Astrocyte of the spinal cord (primary cell): ENCODE data around the gene HSPG2.
"Not testable (repeated sequence)": the region's sequence is repeated elsewhere in the genome, so short reads cannot be mapped to it uniquely, and the experiment has no call there.

Source experiments
- DNase-seq: peaks from one replicate; pipeline ENCODE4 v3.0.0; 2011; ENCODE audit warnings: low read depth, low spot score
- H3K4me3 ChIP-seq: 2 replicates; pipeline ENCODE4 v1.5.1; 2011; ENCODE audit warnings: low read depth, mild to moderate bottlenecking, low read length, moderate library complexity
- in situ Hi-C: cut with HindIII; loops from 2 replicates; pipeline ENCODE4 v1.10.0; 2017; ENCODE audit warnings: low sequenced_read_pairs
- TF ChIP-seq, protein P1 (sequence below): IDR thresholded peaks from 2 replicates; pipeline ENCODE4 v1.5.1; 2012; ENCODE audit warnings: low read depth, mild to moderate bottlenecking, low read length, inconsistent platforms

HSPG2 gene

GRCh38 chr1:21944733-21945073 is 7.6 kb upstream of the HSPG2 start:
- in situ Hi-C loops = no loop called here

GRCh38 chr1:21942959-21943640 is 6.0 kb upstream of the HSPG2 start:
- peak; percentile 77 for DNase-seq
- H3K4me3 ChIP-seq, in situ Hi-C loops: not testable (repeated sequence)

More at GRCh38 chr1:21944733-21945073, 7.6 kb upstream of the HSPG2 start:
- H3K4me3 ChIP-seq = no peak overlapping the region
- TF ChIP-seq, protein P1, sequence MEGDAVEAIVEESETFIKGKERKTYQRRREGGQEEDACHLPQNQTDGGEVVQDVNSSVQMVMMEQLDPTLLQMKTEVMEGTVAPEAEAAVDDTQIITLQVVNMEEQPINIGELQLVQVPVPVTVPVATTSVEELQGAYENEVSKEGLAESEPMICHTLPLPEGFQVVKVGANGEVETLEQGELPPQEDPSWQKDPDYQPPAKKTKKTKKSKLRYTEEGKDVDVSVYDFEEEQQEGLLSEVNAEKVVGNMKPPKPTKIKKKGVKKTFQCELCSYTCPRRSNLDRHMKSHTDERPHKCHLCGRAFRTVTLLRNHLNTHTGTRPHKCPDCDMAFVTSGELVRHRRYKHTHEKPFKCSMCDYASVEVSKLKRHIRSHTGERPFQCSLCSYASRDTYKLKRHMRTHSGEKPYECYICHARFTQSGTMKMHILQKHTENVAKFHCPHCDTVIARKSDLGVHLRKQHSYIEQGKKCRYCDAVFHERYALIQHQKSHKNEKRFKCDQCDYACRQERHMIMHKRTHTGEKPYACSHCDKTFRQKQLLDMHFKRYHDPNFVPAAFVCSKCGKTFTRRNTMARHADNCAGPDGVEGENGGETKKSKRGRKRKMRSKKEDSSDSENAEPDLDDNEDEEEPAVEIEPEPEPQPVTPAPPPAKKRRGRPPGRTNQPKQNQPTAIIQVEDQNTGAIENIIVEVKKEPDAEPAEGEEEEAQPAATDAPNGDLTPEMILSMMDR = no peak
- no peak for DNase-seq

DNA sequence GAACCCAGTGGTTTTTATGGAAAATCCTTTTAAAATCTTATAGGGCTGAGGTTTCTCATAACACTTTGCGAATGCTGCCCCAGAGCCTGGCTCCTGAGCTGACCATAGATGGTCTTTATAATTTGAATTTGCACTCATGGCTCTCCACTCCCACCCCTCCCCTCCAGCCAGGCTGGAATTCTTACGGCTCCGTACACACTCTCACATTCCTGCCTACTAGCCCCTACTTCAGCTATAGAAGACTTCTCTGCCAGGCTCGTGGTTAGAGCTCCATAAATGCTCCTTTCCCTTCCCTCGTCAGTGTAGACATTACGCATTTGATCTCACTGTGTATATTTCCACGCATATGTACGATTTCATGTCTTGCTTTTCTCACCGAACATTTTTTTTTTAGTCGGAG is 5.4 kb upstream of the HSPG2 start:
- TF ChIP-seq, protein P1 = no peak
- DNase-seq = no peak
- H3K4me3 ChIP-seq = no peak overlapping the region
- in situ Hi-C loops = no loop called here

DNA sequence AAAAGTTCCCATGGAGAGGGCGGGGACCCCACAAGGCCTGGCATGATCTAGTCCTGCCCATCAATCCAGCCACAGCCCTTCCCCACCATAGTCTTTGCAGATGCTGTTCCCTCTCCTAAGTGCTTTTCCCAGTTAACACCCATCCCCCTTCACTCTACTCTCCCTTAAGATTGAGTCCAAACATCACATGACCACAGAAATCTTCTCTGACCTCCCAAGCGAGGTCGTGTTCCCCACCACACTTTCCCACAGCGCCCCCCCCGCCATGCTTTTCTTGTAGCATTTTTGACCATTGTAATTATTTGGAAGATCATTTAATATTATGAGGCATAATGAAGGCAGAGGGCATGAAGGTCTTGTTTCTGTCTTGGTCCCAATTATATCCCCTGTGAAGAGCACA is 4.3 kb upstream of the HSPG2 start:
- TF ChIP-seq, protein P1 = no peak
- no peak for DNase-seq
- H3K4me3 ChIP-seq = no peak overlapping the region
- in situ Hi-C loops = no loop called here

GRCh38 chr1:21940492-21940891 is 3.4 kb upstream of the HSPG2 start:
- H3K4me3 ChIP-seq = no peak overlapping the region
- TF ChIP-seq, protein P1 = no peak
- no peak for DNase-seq
- in situ Hi-C loops = no loop called here

- TF ChIP-seq, protein P1 = peak; percentile 59
- DNase-seq = peak; percentile 96
- in situ Hi-C loops = no loop called here
- no peak overlapping the region for H3K4me3 ChIP-seq
Observed at GRCh38 chr1:21939650-21940374, 2.7 kb upstream of the HSPG2 start.
